Type B pancreatic cell (in vitro differentiated cells): ENCODE measurements around the gene ITPKB. TPM values are rescaled to one million over a fixed set of nuclear protein-coding genes. Genes with fewer than 3 reads are reported as not detected.
"Not testable (repeated sequence)": the region's sequence is repeated elsewhere in the genome, so short reads cannot be mapped to it uniquely, and the experiment has no call there.

ENCODE experiments used
- DNase-seq: peaks from one replicate; pipeline ENCODE4 v3.0.0; 2021; ENCODE audit warnings: mixed read lengths; ENCODE audit not compliant: unreplicated experiment; ENCODE audit errors: extremely low spot score
- H3K27ac Mint-ChIP-seq: 2 replicates; pipeline ENCODE4 v1.8.0; 2021; ENCODE audit warnings: mild to moderate bottlenecking, mixed read lengths
- H3K27me3 Mint-ChIP-seq: 2 replicates; pipeline ENCODE4 v1.8.0; 2021; ENCODE audit warnings: mixed read lengths
- H3K36me3 Mint-ChIP-seq: 2 replicates; pipeline ENCODE4 v1.8.0; 2021; ENCODE audit warnings: mixed read lengths
- H3K4me1 Mint-ChIP-seq: one replicate; pipeline ENCODE4 v1.8.0; 2021; ENCODE audit warnings: mixed read lengths; ENCODE audit not compliant: unreplicated experiment
- H3K4me3 Mint-ChIP-seq: 2 replicates; pipeline ENCODE4 v1.8.0; 2021; ENCODE audit warnings: mild to moderate bottlenecking, mixed read lengths
- H3K9me3 Mint-ChIP-seq: 2 replicates; pipeline ENCODE4 v1.8.0; 2021; ENCODE audit warnings: mixed read lengths
- CTCF ChIP-seq: fragments of 200-600 bp; sonication (generic); conservative IDR thresholded peaks from 2 replicates; pipeline ENCODE4 v1.5.0; 2021; ENCODE audit warnings: antibody characterized with exemption, mild to moderate bottlenecking
- total RNA-seq: library from RNA; stranded (reverse); gene quantifications from 2 replicates; pipeline ENCODE4 v1.2.1, GENCODE V29; 2021; ENCODE audit warnings: low replicate concordance

Gene ITPKB
- total RNA-seq, 1 donor from 2014 or later, result 31.4 TPM

GRCh38 chr1:226619031-226619430 is 120.1 kb downstream of the ITPKB start:
- DNase-seq, result no peak
- no peak for TF ChIP-seq CTCF
- no peak overlapping the region for H3K27ac Mint-ChIP-seq
- H3K27me3 Mint-ChIP-seq, result peaks cover 15% of the 10 kb centered on the region
- no peaks in the 10 kb centered on the region for H3K36me3 Mint-ChIP-seq
- H3K4me1 Mint-ChIP-seq, result no peaks in the 10 kb centered on the region
- H3K4me3 Mint-ChIP-seq, result no peak overlapping the region
- H3K9me3 Mint-ChIP-seq, result no peaks in the 10 kb centered on the region

DNA sequence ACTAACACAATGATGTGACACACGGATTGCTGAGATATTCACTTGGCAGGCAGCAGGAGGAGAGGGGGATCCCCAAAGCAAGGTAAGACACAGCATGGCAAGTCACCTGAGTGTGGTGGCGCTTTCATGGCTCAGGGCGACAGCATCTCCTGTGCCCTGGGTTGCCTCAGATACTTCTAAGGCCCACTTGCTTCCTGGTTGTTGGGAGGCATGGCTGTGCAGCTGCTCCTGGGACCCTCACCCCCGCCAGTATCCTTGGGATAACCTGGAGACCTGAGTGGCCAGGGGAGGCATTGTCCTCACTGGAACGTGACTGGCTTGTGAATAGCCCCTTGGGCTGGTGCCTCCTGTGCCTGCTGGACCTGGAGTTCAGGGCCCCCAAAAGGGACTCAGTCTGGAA is 120.7 kb downstream of the ITPKB start:
- no peaks in the 10 kb centered on the region for H3K9me3 Mint-ChIP-seq
- no peak overlapping the region for H3K4me3 Mint-ChIP-seq
- no peaks in the 10 kb centered on the region for H3K36me3 Mint-ChIP-seq
- no peak for DNase-seq
- no peak overlapping the region for H3K27ac Mint-ChIP-seq
- peaks cover 15% of the 10 kb centered on the region for H3K27me3 Mint-ChIP-seq
- H3K4me1 Mint-ChIP-seq, result no peaks in the 10 kb centered on the region
- TF ChIP-seq CTCF, result no peak

DNA sequence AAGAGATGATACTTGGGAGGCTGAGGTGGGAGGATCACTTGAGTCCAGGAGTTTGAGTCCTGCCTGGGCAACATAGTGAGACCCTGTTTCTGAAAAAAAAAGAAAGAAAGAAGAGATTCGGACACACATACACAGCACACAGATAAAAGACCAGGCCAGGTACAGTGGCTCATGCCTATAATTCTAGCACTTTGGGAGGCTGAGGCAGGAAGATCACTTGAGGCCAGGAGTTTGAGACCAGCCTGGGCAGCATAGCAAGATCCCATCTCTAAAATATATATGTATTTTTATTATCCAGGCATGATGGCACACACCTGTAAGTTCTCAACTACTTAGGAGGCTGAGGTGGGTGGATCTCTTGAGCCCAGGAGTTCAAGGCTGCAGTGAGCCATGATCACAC is 121.4 kb downstream of the ITPKB start:
- not testable (repeated sequence) for H3K4me1 Mint-ChIP-seq, H3K27ac Mint-ChIP-seq

GRCh38 chr1:226617109-226617508 is 122.0 kb downstream of the ITPKB start:
- Mint-ChIP-seq H3K9me3 (no peaks in the 10 kb centered on the region), H3K36me3 (no peaks in the 10 kb centered on the region), H3K27me3 (peaks cover 15% of the 10 kb centered on the region), H3K4me3 (no peak overlapping the region), H3K4me1 (no peaks in the 10 kb centered on the region), H3K27ac (no peak overlapping the region)
- DNase-seq, result no peak
- no peak for TF ChIP-seq CTCF

More for the DNA sequence above, 121.4 kb downstream of the ITPKB start:
- H3K9me3 Mint-ChIP-seq, H3K36me3 Mint-ChIP-seq, H3K4me3 Mint-ChIP-seq, DNase-seq: not testable (repeated sequence)
- peaks cover 15% of the 10 kb centered on the region for H3K27me3 Mint-ChIP-seq

- H3K36me3 Mint-ChIP-seq, result no peaks in the 10 kb centered on the region
- no peaks in the 10 kb centered on the region for H3K4me1 Mint-ChIP-seq
- H3K27me3 Mint-ChIP-seq, result peaks cover 15% of the 10 kb centered on the region
- DNase-seq, result no peak
- no peak overlapping the region for H3K27ac Mint-ChIP-seq
- TF ChIP-seq CTCF, result no peak
- no peak overlapping the region for H3K4me3 Mint-ChIP-seq
- no peaks in the 10 kb centered on the region for H3K9me3 Mint-ChIP-seq
Measured at GRCh38 chr1:226616636-226617035, 122.4 kb downstream of the ITPKB start.

DNA sequence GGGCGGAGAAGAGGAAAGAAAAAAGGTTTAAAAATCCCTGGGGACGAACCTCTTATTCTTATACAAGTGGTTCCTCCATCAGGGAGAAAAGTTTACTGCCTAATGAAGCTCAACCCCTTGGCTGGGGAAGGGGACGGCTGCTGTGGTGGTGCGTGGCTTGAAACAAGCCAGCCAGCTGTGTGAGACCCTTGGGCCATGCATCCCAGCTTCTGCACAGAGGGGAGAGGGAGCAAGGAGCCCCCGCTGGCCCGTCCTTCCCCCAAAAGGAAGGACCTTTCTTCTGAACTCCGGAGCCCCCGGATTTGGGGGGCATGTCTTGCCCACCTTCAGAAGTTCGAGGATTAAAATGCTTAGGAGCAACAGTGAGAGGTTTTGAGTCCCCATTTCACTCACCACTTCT is 123.2 kb downstream of the ITPKB start:
- no peak overlapping the region for H3K27ac Mint-ChIP-seq
- no peaks in the 10 kb centered on the region for H3K9me3 Mint-ChIP-seq
- H3K27me3 Mint-ChIP-seq, result peaks cover 15% of the 10 kb centered on the region
- no peaks in the 10 kb centered on the region for H3K36me3 Mint-ChIP-seq
- DNase-seq, result no peak
- no peak for TF ChIP-seq CTCF
- no peak overlapping the region for H3K4me3 Mint-ChIP-seq
- no peaks in the 10 kb centered on the region for H3K4me1 Mint-ChIP-seq

DNA sequence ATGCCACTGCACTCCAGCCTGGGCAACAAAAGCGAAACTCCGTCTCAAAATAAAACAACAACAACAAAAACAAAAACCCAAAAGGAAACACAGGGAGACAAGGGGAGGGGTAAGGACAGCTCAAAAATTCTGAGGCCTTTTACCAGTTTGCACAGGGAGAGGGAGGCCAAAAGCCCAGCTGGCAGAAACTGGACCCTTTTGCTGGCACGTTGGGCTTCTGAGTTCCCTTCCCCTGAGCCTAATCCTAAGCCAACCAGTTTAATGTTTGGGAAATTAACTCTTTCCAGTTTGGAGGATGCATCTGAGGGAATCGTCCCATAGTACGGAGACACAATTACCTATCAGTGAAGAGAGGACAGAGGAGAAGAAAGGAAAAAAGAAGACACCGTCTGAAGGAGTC is 127.1 kb downstream of the ITPKB start:
- peaks cover 16% of the 10 kb centered on the region for H3K27me3 Mint-ChIP-seq
- not testable (repeated sequence) for H3K9me3 Mint-ChIP-seq, H3K36me3 Mint-ChIP-seq, H3K4me3 Mint-ChIP-seq, H3K4me1 Mint-ChIP-seq, H3K27ac Mint-ChIP-seq, DNase-seq
